Measurements from ENCODE around the gene SLC35A1. TPM values are rescaled to one million over a fixed set of nuclear protein-coding genes. Genes with fewer than 3 reads are reported as not detected.
"Not testable (repeated sequence)": the region's sequence is repeated elsewhere in the genome, so short reads cannot be mapped to it uniquely, and the experiment has no call there.

SLC35A1 gene
- total RNA-seq, 1 donor from 2014 or later, result 7.9 TPM

GRCh38 chr6:87482366-87482765, 9.6 kb downstream of the SLC35A1 start:
- peaks cover 0 to 5% of the 10 kb centered on the region in 2 donors for H3K36me3 ChIP-seq
- H3K4me3 ChIP-seq, result no peak overlapping the region
- intact Hi-C loops (cut with DNase I), result no loop called here
- H3K4me1 ChIP-seq, result no peaks in the 10 kb centered on the region
- TF ChIP-seq, protein P1, sequence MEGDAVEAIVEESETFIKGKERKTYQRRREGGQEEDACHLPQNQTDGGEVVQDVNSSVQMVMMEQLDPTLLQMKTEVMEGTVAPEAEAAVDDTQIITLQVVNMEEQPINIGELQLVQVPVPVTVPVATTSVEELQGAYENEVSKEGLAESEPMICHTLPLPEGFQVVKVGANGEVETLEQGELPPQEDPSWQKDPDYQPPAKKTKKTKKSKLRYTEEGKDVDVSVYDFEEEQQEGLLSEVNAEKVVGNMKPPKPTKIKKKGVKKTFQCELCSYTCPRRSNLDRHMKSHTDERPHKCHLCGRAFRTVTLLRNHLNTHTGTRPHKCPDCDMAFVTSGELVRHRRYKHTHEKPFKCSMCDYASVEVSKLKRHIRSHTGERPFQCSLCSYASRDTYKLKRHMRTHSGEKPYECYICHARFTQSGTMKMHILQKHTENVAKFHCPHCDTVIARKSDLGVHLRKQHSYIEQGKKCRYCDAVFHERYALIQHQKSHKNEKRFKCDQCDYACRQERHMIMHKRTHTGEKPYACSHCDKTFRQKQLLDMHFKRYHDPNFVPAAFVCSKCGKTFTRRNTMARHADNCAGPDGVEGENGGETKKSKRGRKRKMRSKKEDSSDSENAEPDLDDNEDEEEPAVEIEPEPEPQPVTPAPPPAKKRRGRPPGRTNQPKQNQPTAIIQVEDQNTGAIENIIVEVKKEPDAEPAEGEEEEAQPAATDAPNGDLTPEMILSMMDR (IDR thresholded peaks at IDR 0.05), result no peak
- H3K27ac ChIP-seq, result no peak overlapping the region
- no peak for DNase-seq (ENCODE audit: low spot score in 2 of 2)
- no peaks in the 10 kb centered on the region for H3K27me3 ChIP-seq
- H3K9me3 ChIP-seq, result no peaks in the 10 kb centered on the region

DNA sequence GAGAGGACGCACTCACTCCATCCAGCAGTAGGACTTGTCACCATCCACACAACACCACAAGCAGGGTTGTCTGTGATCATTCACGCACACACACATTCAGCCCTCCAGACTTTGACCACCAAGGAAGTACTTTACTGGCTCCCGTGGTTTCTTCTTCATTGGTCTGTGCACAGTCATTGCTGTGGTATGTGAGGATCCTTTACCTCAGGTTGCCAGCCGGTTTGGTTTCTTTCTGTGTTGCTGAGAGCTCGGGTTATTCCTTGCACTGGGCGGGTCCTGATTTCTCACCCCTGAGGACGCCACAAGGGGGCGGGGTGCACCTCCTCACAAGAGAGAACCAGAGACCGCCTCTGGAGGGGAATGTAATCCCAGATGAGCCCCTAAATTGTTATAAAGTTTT, 11.2 kb downstream of the SLC35A1 start:
- Histone ChIP-seq H3K36me3 (peaks cover 0 to 5% of the 10 kb centered on the region in 2 donors), H3K27ac (no peak overlapping the region), H3K27me3 (no peaks in the 10 kb centered on the region), H3K4me3 (no peak overlapping the region), H3K4me1 (no peaks in the 10 kb centered on the region), H3K9me3 (no peaks in the 10 kb centered on the region)
- TF ChIP-seq, protein P1 (IDR thresholded peaks at IDR 0.05), result no peak
- DNase-seq (ENCODE audit: low spot score in 2 of 2), result no peak
- intact Hi-C loops (cut with DNase I), result no loop called here

GRCh38 chr6:87484491-87484890, 11.7 kb downstream of the SLC35A1 start:
- Histone ChIP-seq H3K27ac (no peak overlapping the region), H3K27me3 (no peaks in the 10 kb centered on the region), H3K36me3 (peaks cover 0 to 5% of the 10 kb centered on the region in 2 donors), H3K9me3 (no peaks in the 10 kb centered on the region), H3K4me3 (no peak overlapping the region), H3K4me1 (no peaks in the 10 kb centered on the region)
- intact Hi-C loops (cut with DNase I), result no loop called here
- no peak for DNase-seq (ENCODE audit: low spot score in 2 of 2)
- TF ChIP-seq, protein P1 (IDR thresholded peaks at IDR 0.05), result no peak

DNA sequence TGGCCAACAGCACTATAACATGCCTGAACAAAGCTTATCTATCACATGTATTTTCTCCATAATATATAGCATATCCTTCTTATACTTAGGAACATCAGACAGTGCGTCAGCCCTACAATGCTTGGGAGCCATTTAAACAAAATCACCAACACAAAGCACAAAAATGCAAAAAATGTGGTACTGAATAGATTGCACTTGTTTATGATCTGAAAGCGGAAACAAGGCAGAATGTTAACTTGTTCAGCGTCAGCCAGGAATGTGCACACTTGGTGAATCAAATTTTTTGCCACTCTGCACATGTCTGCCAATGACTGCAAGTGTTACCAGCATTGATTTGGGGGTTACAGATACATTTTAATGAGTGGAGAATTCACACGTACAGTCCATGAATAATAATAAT, 14.8 kb downstream of the SLC35A1 start:
- H3K36me3 ChIP-seq, result peaks cover 0 to 6% of the 10 kb centered on the region in 2 donors
- H3K27me3 ChIP-seq, result no peaks in the 10 kb centered on the region
- H3K4me3 ChIP-seq, result no peak overlapping the region
- H3K27ac ChIP-seq, result no peak overlapping the region
- DNase-seq (ENCODE audit: low spot score in 2 of 2), result no peak
- H3K4me1 ChIP-seq, result no peaks in the 10 kb centered on the region
- no peaks in the 10 kb centered on the region for H3K9me3 ChIP-seq
- TF ChIP-seq, protein P1 (IDR thresholded peaks at IDR 0.05), result no peak
- intact Hi-C loops (cut with DNase I), result no loop called here

- H3K36me3 ChIP-seq; H3K4me1 ChIP-seq; intact Hi-C loops (cut with DNase I); H3K9me3 ChIP-seq; DNase-seq (ENCODE audit: low spot score in 2 of 2); H3K27ac ChIP-seq; H3K4me3 ChIP-seq; H3K27me3 ChIP-seq: not testable (repeated sequence)
Observed at GRCh38 chr6:87489326-87489725, 16.6 kb downstream of the SLC35A1 start.

- DNase-seq (ENCODE audit: low spot score in 2 of 2), result no peak
- intact Hi-C loops (cut with DNase I), result no loop called here
- H3K9me3 ChIP-seq, result no peaks in the 10 kb centered on the region
- no peak overlapping the region for H3K27ac ChIP-seq
- H3K4me3 ChIP-seq, result no peak overlapping the region
- no peaks in the 10 kb centered on the region for H3K27me3 ChIP-seq
- H3K36me3 ChIP-seq, result peaks cover 0 to 6% of the 10 kb centered on the region in 2 donors
- TF ChIP-seq, protein P1 (IDR thresholded peaks at IDR 0.05), result no peak
- no peaks in the 10 kb centered on the region for H3K4me1 ChIP-seq
Observed at GRCh38 chr6:87494761-87495422, 22.1 kb downstream of the SLC35A1 start.
